GM13976 (cell line): ENCODE data around the gene RANBP17.

Experiments
- DNase-seq: peaks from one replicate; pipeline ENCODE4 v3.0.0; 2012; ENCODE audit warnings: low spot score
- CTCF ChIP-seq: IDR thresholded peaks from 2 replicates; pipeline ENCODE4 v1.5.1; 2012; ENCODE audit warnings: borderline replicate concordance, mild to moderate bottlenecking; ENCODE audit not compliant: insufficient read depth; ENCODE audit errors: extremely low read depth, missing control alignments, control extremely low read depth
- in situ Hi-C: fragments of 300-500 bp; cut with MboI; formaldehyde crosslinking; loops from one replicate; pipeline ENCODE4 v1.12.0; 2022; ENCODE audit warnings: low sequenced_read_pairs, mixed read lengths, inconsistent platforms; ENCODE audit not compliant: unreplicated experiment

The RANBP17 gene

GRCh38 chr5:171081319-171081718 lies 219.5 kb downstream of the RANBP17 start:
- in situ Hi-C loops: no loop called here
- no peak for TF ChIP-seq CTCF
- no peak for DNase-seq

GRCh38 chr5:171092194-171092593 lies 230.4 kb downstream of the RANBP17 start:
- no peak for TF ChIP-seq CTCF
- DNase-seq: no peak
- in situ Hi-C loops: no loop called here

- TF ChIP-seq CTCF: no peak
- DNase-seq: no peak
- in situ Hi-C loops: no loop called here
Observed at GRCh38 chr5:171093598-171093997, 231.8 kb downstream of the RANBP17 start.

GRCh38 chr5:171094356-171094755 lies 232.5 kb downstream of the RANBP17 start:
- in situ Hi-C loops: no loop called here
- no peak for TF ChIP-seq CTCF
- no peak for DNase-seq

- no peak for DNase-seq
- no peak for TF ChIP-seq CTCF
- in situ Hi-C loops: no loop called here
Observed at GRCh38 chr5:171102877-171103610, 241.2 kb downstream of the RANBP17 start.

GRCh38 chr5:171107669-171108068 lies 245.9 kb downstream of the RANBP17 start:
- in situ Hi-C loops: no loop called here
- no peak for TF ChIP-seq CTCF

GRCh38 chr5:171115519-171115918 lies 253.7 kb downstream of the RANBP17 start:
- no peak for TF ChIP-seq CTCF
- DNase-seq: no peak
- in situ Hi-C loops: no loop called here

More at GRCh38 chr5:171107669-171108068, 245.9 kb downstream of the RANBP17 start:
- DNase-seq: no peak
